H9 (cell line): ENCODE measurements around the gene HS6ST1. TPM values are rescaled to one million over a fixed set of nuclear protein-coding genes. Genes with fewer than 3 reads are reported as not detected.

ENCODE experiments used
- DNase-seq: peaks from one replicate; pipeline ENCODE4 v3.0.0-alpha.2; 2017
- H2AFZ ChIP-seq: one replicate; pipeline ENCODE4 v1.6.1; 2013; ENCODE audit warnings: mild to moderate bottlenecking, low read length, control low read depth, moderate library complexity
- H2AK5ac ChIP-seq: 2 replicates; pipeline ENCODE4 v1.6.1; 2013; ENCODE audit warnings: low read length, control low read depth, mixed read lengths; ENCODE audit not compliant: insufficient read length
- H2BK120ac ChIP-seq: one replicate; pipeline ENCODE4 v1.6.1; 2013; ENCODE audit warnings: low read depth, mild to moderate bottlenecking, low read length, control low read depth, inconsistent platforms; ENCODE audit not compliant: poor library complexity, severe bottlenecking
- H2BK12ac ChIP-seq: 2 replicates; pipeline ENCODE4 v1.6.1; 2013; ENCODE audit warnings: low read length, control low read depth, mixed read lengths, low read depth; ENCODE audit not compliant: insufficient read length
- H2BK15ac ChIP-seq: 2 replicates; pipeline ENCODE4 v1.6.1; 2013; ENCODE audit warnings: low read depth, low read length, control low read depth
- H2BK20ac ChIP-seq: one replicate; pipeline ENCODE4 v1.6.1; 2013; ENCODE audit warnings: low read depth, mild to moderate bottlenecking, low read length, control low read depth, inconsistent platforms; ENCODE audit not compliant: poor library complexity, severe bottlenecking
- H2BK5ac ChIP-seq: 2 replicates; pipeline ENCODE4 v1.6.1; 2013; ENCODE audit warnings: low read length, control low read depth, mixed read lengths; ENCODE audit not compliant: insufficient read length
- H3K14ac ChIP-seq: 2 replicates; pipeline ENCODE4 v1.6.1; 2013; ENCODE audit warnings: low read length, control low read depth; ENCODE audit not compliant: insufficient read depth
- H3K18ac ChIP-seq: 2 replicates; pipeline ENCODE4 v1.6.1; 2013; ENCODE audit warnings: low read depth, mild to moderate bottlenecking, mixed read lengths, low read length, control low read depth; ENCODE audit not compliant: insufficient read length
- H3K23ac ChIP-seq: 2 replicates; pipeline ENCODE4 v1.6.1; 2013; ENCODE audit warnings: low read length, control low read depth, mixed read lengths, low read depth; ENCODE audit not compliant: insufficient read length
- H3K23me2 ChIP-seq: 2 replicates; pipeline ENCODE4 v1.6.1; 2013; ENCODE audit warnings: low read depth, mild to moderate bottlenecking, mixed read lengths, low read length, control low read depth; ENCODE audit not compliant: insufficient read length, poor library complexity, severe bottlenecking
- H3K27ac ChIP-seq: 2 replicates; pipeline ENCODE4 v1.5.1; 2013; ENCODE audit warnings: low read length, control low read depth, mixed read lengths, low read depth; ENCODE audit not compliant: insufficient read length
- H3K27me3 ChIP-seq: 2 replicates; pipeline ENCODE4 v1.6.1; 2013; ENCODE audit warnings: low read length, control low read depth, inconsistent platforms; ENCODE audit not compliant: insufficient read depth
- H3K4ac ChIP-seq: 2 replicates; pipeline ENCODE4 v1.6.1; 2013; ENCODE audit warnings: low read depth, mild to moderate bottlenecking, control low read depth, inconsistent platforms, low read length, moderate library complexity
- H3K4me1 ChIP-seq: 2 replicates; pipeline ENCODE4 v1.6.1; 2013; ENCODE audit warnings: low read length, control low read depth, inconsistent platforms; ENCODE audit not compliant: insufficient read depth
- H3K4me2 ChIP-seq: 2 replicates; pipeline ENCODE4 v1.6.1; 2013; ENCODE audit warnings: low read length, control low read depth, mixed read lengths; ENCODE audit not compliant: insufficient read length, insufficient read depth
- H3K56ac ChIP-seq: 2 replicates; pipeline ENCODE4 v1.6.1; 2013; ENCODE audit warnings: low read depth, mild to moderate bottlenecking, mixed read lengths, low read length, control low read depth; ENCODE audit not compliant: insufficient read length
- H3K79me1 ChIP-seq: 2 replicates; pipeline ENCODE4 v1.6.1; 2013; ENCODE audit warnings: low read depth, mild to moderate bottlenecking, moderate library complexity, low read length, control low read depth, inconsistent platforms; ENCODE audit not compliant: insufficient read depth, poor library complexity, severe bottlenecking
- H3K79me2 ChIP-seq: 2 replicates; pipeline ENCODE4 v1.6.1; 2013; ENCODE audit warnings: low read length, control low read depth, inconsistent platforms; ENCODE audit not compliant: insufficient read depth
- H3K9ac ChIP-seq: 2 replicates; pipeline ENCODE4 v1.6.1; 2013; ENCODE audit warnings: low read length, control low read depth, mixed read lengths; ENCODE audit not compliant: insufficient read length; ENCODE audit errors: extremely low read depth
- H3K9me3 ChIP-seq: one replicate; pipeline ENCODE4 v1.6.1; 2013; ENCODE audit warnings: low read depth, low read length, inconsistent platforms; ENCODE audit not compliant: control insufficient read depth
- H3T11ph ChIP-seq: one replicate; pipeline ENCODE4 v1.6.1; 2013; ENCODE audit warnings: mild to moderate bottlenecking, low read length, control low read depth, inconsistent platforms
- H4K20me1 ChIP-seq: one replicate; pipeline ENCODE4 v1.6.1; 2013; ENCODE audit not compliant: control insufficient read depth, insufficient read length, insufficient read depth
- H4K5ac ChIP-seq: 2 replicates; pipeline ENCODE4 v1.6.1; 2013; ENCODE audit warnings: low read depth, mild to moderate bottlenecking, mixed read lengths, low read length, control low read depth; ENCODE audit not compliant: insufficient read length
- H4K8ac ChIP-seq: replicated peaks from 2 replicates; pipeline ENCODE4 v1.6.1; 2013; ENCODE audit warnings: low read length, control low read depth, mixed read lengths, low read depth; ENCODE audit not compliant: insufficient read length
- H4K91ac ChIP-seq: 2 replicates; pipeline ENCODE4 v1.6.1; 2013; ENCODE audit warnings: low read depth, mild to moderate bottlenecking, moderate library complexity, mixed read lengths, low read length, control low read depth; ENCODE audit not compliant: insufficient read length
- H3K27ac Mint-ChIP-seq, 3 experiments: 2 replicates in 2 of 3; 3 replicates in 1 of 3; pipeline ENCODE4 v1.8.0; 2020 to 2021; ENCODE audit warnings: mixed read lengths in 3 of 3, mild to moderate bottlenecking in 1 of 3, moderate library complexity in 1 of 3
- H3K27me3 Mint-ChIP-seq: 2 replicates; pipeline ENCODE4 v1.8.0; 2021; ENCODE audit warnings: low read depth, mild to moderate bottlenecking, moderate library complexity, mixed read lengths
- H3K36me3 Mint-ChIP-seq, 3 experiments: 2 replicates in 2 of 3; 3 replicates in 1 of 3; pipeline ENCODE4 v1.8.0; 2020 to 2021; ENCODE audit warnings: low read depth in 3 of 3, mixed read lengths in 3 of 3; ENCODE audit not compliant: insufficient read depth in 1 of 3
- H3K4me1 Mint-ChIP-seq, 2 experiments: 2 replicates each; pipeline ENCODE4 v1.8.0; 2020; ENCODE audit warnings: mixed read lengths in 2 of 2
- H3K4me3 Mint-ChIP-seq, 2 experiments: 2 replicates in 1 of 2; 3 replicates in 1 of 2; pipeline ENCODE4 v1.8.0; 2020 to 2021; ENCODE audit warnings: mild to moderate bottlenecking in 2 of 2, mixed read lengths in 2 of 2, moderate library complexity in 1 of 2
- H3K9me3 Mint-ChIP-seq, 2 experiments: 2 replicates in 1 of 2; 3 replicates in 1 of 2; pipeline ENCODE4 v1.8.0; 2020; ENCODE audit warnings: mild to moderate bottlenecking in 2 of 2, mixed read lengths in 2 of 2, moderate library complexity in 1 of 2
- CTCF ChIP-seq: fragments of 200-600 bp; sonication (generic); conservative IDR thresholded peaks from 3 replicates; pipeline ENCODE4 v1.8.0; 2021; ENCODE audit warnings: antibody characterized with exemption, mild to moderate bottlenecking
- WGBS: extraction: QIAGEN DNeasy Blood & Tissue Kit; methylation state at CpG from one replicate; pipeline ENCODE4 v1.1.7; 2013; ENCODE audit warnings: missing lambda C conversion rate, low lambda C conversion rate, mixed read lengths; ENCODE audit not compliant: insufficient read length; ENCODE audit errors: extremely low coverage; 5-methylcytosine and 5-hydroxymethylcytosine counted together
- total RNA-seq: library from RNA; stranded (reverse); gene quantifications from 2 replicates; pipeline ENCODE4 v1.2.1, GENCODE V29; 2021

HS6ST1 gene
- total RNA-seq, 1 experiment from 2014 or later, result 60.2 TPM

DNA sequence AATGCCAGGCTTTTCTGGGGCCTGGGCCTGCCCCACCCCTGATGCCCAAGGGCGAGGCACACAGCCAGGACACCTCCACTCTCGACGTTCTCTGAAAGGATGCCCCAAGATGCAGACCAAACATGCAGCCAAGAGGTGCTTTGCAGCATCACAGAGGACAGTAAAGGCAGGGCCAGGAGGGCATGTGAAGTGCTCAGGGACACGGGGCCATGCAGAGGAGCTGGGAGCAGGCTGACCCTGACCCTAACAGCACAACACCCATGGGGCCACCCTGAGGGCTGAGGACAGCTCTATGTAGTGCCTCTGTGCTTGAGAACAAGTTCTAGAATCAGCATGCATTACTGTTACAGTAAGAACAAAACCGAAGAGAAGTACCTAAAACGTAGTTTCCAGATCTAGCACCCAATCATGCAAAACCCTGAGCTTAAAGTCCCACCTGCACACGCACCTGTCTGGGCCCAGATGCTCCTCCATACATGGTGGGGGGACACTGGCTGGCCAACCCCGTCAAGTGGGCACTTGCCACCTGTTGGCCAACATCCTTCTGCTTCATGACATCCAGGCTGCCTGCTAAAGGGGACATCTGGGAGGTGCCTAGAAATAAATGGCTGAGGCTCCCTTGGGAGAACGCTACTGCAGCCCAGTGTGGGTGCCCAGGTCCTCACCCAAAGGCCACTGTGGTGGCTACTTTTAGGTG, 15.4 kb downstream of the HS6ST1 start:
- H2BK15ac ChIP-seq, result no peak overlapping the region
- no peak overlapping the region for H2BK5ac ChIP-seq
- Mint-ChIP-seq H3K27me3 (no peaks in the 10 kb centered on the region), H3K27ac (peak overlapping the region; percentile 18 to 72 (median 59); a peak in 4 of 7 replicates), H3K4me1 (peaks cover 49 to 72% of the 10 kb centered on the region in 2 experiments), H3K36me3 (peaks cover 3 to 19% (median 11%) of the 10 kb centered on the region in 3 experiments; a peak in 6 of 7 replicates), H3K4me3 (no peak overlapping the region), H3K9me3 (no peaks in the 10 kb centered on the region)
- H4K20me1 ChIP-seq, result peaks cover 7% of the 10 kb centered on the region
- H3K23me2 ChIP-seq, result no peaks in the 10 kb centered on the region
- WGBS, result no CpG with 5 or more reads among the region's 9 CpGs
- H3K56ac ChIP-seq, result no peak overlapping the region
- H2AK5ac ChIP-seq, result no peak overlapping the region
- no peak overlapping the region for H2BK12ac ChIP-seq
- no peak overlapping the region for H2AFZ ChIP-seq
- no peak for TF ChIP-seq CTCF
- no peak overlapping the region for H3K4me2 ChIP-seq
- no peak overlapping the region for H2BK20ac ChIP-seq
- H3K79me1 ChIP-seq, result peaks cover 18% of the 10 kb centered on the region
- H4K8ac ChIP-seq, result no peak overlapping the region
- no peak overlapping the region for H3T11ph ChIP-seq
- no peak overlapping the region for H2BK120ac ChIP-seq
- no peak overlapping the region for H3K9ac ChIP-seq
- no peak for DNase-seq
- H4K5ac ChIP-seq, result no peak overlapping the region
- no peak overlapping the region for H3K4ac ChIP-seq
- no peak overlapping the region for H3K27ac ChIP-seq
- no peaks in the 10 kb centered on the region for H3K27me3 ChIP-seq
- H3K9me3 ChIP-seq, result no peaks in the 10 kb centered on the region
- H3K14ac ChIP-seq, result no peak overlapping the region; the same call in 1 of the 2 replicates
- H4K91ac ChIP-seq, result no peak overlapping the region
- no peak overlapping the region for H3K23ac ChIP-seq
- H3K79me2 ChIP-seq, result peaks cover 65% of the 10 kb centered on the region; the same call in 1 of the 2 replicates
- peaks cover 4% of the 10 kb centered on the region; the same call in 1 of the 2 replicates for H3K4me1 ChIP-seq
- H3K18ac ChIP-seq, result no peak overlapping the region
